Dendritic cell treated with granulocyte-macrophage colony-stimulating factor and Interleukin-4, amounts not matched to agents 40 ng/mL and 50 ng/mL, for 4 days (primary cell): ENCODE measurements around the gene STRADA.
A peak's percentile ranks its signal among the peaks of the same experiment; 100 is the strongest.

Experiments
- H3K27ac Mint-ChIP-seq: one replicate; pipeline ENCODE4 v1.8.0; 2022; ENCODE audit warnings: mild to moderate bottlenecking, mixed read lengths
- H3K27me3 Mint-ChIP-seq: one replicate; pipeline ENCODE4 v1.8.0; 2022; ENCODE audit warnings: mild to moderate bottlenecking, mixed read lengths
- H3K36me3 Mint-ChIP-seq: one replicate; pipeline ENCODE4 v1.8.0; 2022; ENCODE audit warnings: low read depth, mixed read lengths
- H3K4me1 Mint-ChIP-seq: one replicate; pipeline ENCODE4 v1.8.0; 2022; ENCODE audit warnings: low read depth, mixed read lengths
- H3K4me3 Mint-ChIP-seq: one replicate; pipeline ENCODE4 v1.8.0; 2022; ENCODE audit warnings: mild to moderate bottlenecking, moderate library complexity, mixed read lengths
- H3K9me3 Mint-ChIP-seq: one replicate; pipeline ENCODE4 v1.8.0; 2022; ENCODE audit warnings: mixed read lengths
- intact Hi-C: fragments of 100-400 bp; cut with micrococcal nuclease; formaldehyde crosslinking; loops from one replicate; pipeline ENCODE4 v1.15.0; 2022

The STRADA gene

GRCh38 chr17:63694950-63695773 is 46.4 kb downstream of the STRADA start:
- Mint-ChIP-seq H3K36me3 (peaks cover 93% of the 10 kb centered on the region), H3K27me3 (no peaks in the 10 kb centered on the region), H3K9me3 (no peaks in the 10 kb centered on the region), H3K4me3 (no peak overlapping the region), H3K4me1 (peaks cover 60% of the 10 kb centered on the region), H3K27ac (peak overlapping the region; percentile 84)
- intact Hi-C loops, result loop anchor here (5.0 kb wide), 2 partner anchors 132 to 268 kb away; partner anchors contain the start of genes FTSJ3 and PSMC5

- peak overlapping the region; percentile 84 for H3K27ac Mint-ChIP-seq
- intact Hi-C loops, result no loop called here
- H3K36me3 Mint-ChIP-seq, result peaks cover 100% of the 10 kb centered on the region
- no peaks in the 10 kb centered on the region for H3K27me3 Mint-ChIP-seq
- peaks cover 60% of the 10 kb centered on the region for H3K4me1 Mint-ChIP-seq
- H3K4me3 Mint-ChIP-seq, result no peak overlapping the region
- no peaks in the 10 kb centered on the region for H3K9me3 Mint-ChIP-seq
Measured at GRCh38 chr17:63694229-63694949, 47.2 kb downstream of the STRADA start.

GRCh38 chr17:63693411-63694113 is 48.0 kb downstream of the STRADA start:
- Mint-ChIP-seq H3K36me3 (peaks cover 100% of the 10 kb centered on the region), H3K4me3 (no peak overlapping the region), H3K27me3 (no peaks in the 10 kb centered on the region), H3K4me1 (peaks cover 59% of the 10 kb centered on the region), H3K27ac (peak overlapping the region; percentile 84), H3K9me3 (no peaks in the 10 kb centered on the region)
- intact Hi-C loops, result no loop called here

- intact Hi-C loops, result no loop called here
- no peaks in the 10 kb centered on the region for H3K27me3 Mint-ChIP-seq
- H3K9me3 Mint-ChIP-seq, result no peaks in the 10 kb centered on the region
- peaks cover 100% of the 10 kb centered on the region for H3K36me3 Mint-ChIP-seq
- no peak overlapping the region for H3K4me3 Mint-ChIP-seq
- peaks cover 47% of the 10 kb centered on the region for H3K4me1 Mint-ChIP-seq
- H3K27ac Mint-ChIP-seq, result peak overlapping the region; percentile 84
Measured at GRCh38 chr17:63692195-63692816, 49.3 kb downstream of the STRADA start.

GRCh38 chr17:63689479-63689878 is 52.1 kb downstream of the STRADA start:
- peaks cover 18% of the 10 kb centered on the region for H3K4me1 Mint-ChIP-seq

GRCh38 chr17:63688396-63689020 is 53.1 kb downstream of the STRADA start:
- no peak overlapping the region for H3K27ac Mint-ChIP-seq
- no peaks in the 10 kb centered on the region for H3K27me3 Mint-ChIP-seq
- H3K36me3 Mint-ChIP-seq, result peaks cover 100% of the 10 kb centered on the region
- peaks cover 10% of the 10 kb centered on the region for H3K4me1 Mint-ChIP-seq
- no peak overlapping the region for H3K4me3 Mint-ChIP-seq
- no peaks in the 10 kb centered on the region for H3K9me3 Mint-ChIP-seq
- intact Hi-C loops, result no loop called here

More at GRCh38 chr17:63689479-63689878, 52.1 kb downstream of the STRADA start:
- Mint-ChIP-seq H3K27ac (no peak overlapping the region), H3K4me3 (no peak overlapping the region), H3K36me3 (peaks cover 100% of the 10 kb centered on the region), H3K9me3 (no peaks in the 10 kb centered on the region), H3K27me3 (no peaks in the 10 kb centered on the region)
- intact Hi-C loops, result no loop called here

- Mint-ChIP-seq H3K27me3 (no peaks in the 10 kb centered on the region), H3K9me3 (no peaks in the 10 kb centered on the region), H3K4me1 (peaks cover 19% of the 10 kb centered on the region), H3K27ac (no peak overlapping the region), H3K4me3 (no peak overlapping the region), H3K36me3 (peaks cover 100% of the 10 kb centered on the region)
- intact Hi-C loops, result no loop called here
Measured at GRCh38 chr17:63686138-63686685, 55.4 kb downstream of the STRADA start.

GRCh38 chr17:63685578-63685977 is 56.0 kb downstream of the STRADA start:
- Mint-ChIP-seq H3K27me3 (no peaks in the 10 kb centered on the region), H3K9me3 (no peaks in the 10 kb centered on the region), H3K4me1 (peaks cover 25% of the 10 kb centered on the region), H3K36me3 (peaks cover 100% of the 10 kb centered on the region), H3K27ac (no peak overlapping the region), H3K4me3 (no peak overlapping the region)
- intact Hi-C loops, result no loop called here

GRCh38 chr17:63685041-63685440 is 56.6 kb downstream of the STRADA start:
- H3K4me1 Mint-ChIP-seq, result peaks cover 25% of the 10 kb centered on the region
- no peak overlapping the region for H3K4me3 Mint-ChIP-seq
- H3K27me3 Mint-ChIP-seq, result no peaks in the 10 kb centered on the region
- H3K36me3 Mint-ChIP-seq, result peaks cover 100% of the 10 kb centered on the region
- no peaks in the 10 kb centered on the region for H3K9me3 Mint-ChIP-seq
- no peak overlapping the region for H3K27ac Mint-ChIP-seq
- intact Hi-C loops, result no loop called here

- Mint-ChIP-seq H3K9me3 (no peaks in the 10 kb centered on the region), H3K27ac (no peak overlapping the region), H3K36me3 (peaks cover 100% of the 10 kb centered on the region), H3K4me1 (peaks cover 25% of the 10 kb centered on the region), H3K27me3 (no peaks in the 10 kb centered on the region), H3K4me3 (no peak overlapping the region)
- intact Hi-C loops, result no loop called here
Measured at GRCh38 chr17:63682981-63683380, 58.6 kb downstream of the STRADA start.

GRCh38 chr17:63682441-63682840 is 59.2 kb downstream of the STRADA start:
- no peak overlapping the region for H3K27ac Mint-ChIP-seq
- no peaks in the 10 kb centered on the region for H3K9me3 Mint-ChIP-seq
- H3K4me1 Mint-ChIP-seq, result peaks cover 25% of the 10 kb centered on the region
- intact Hi-C loops, result no loop called here
- peaks cover 100% of the 10 kb centered on the region for H3K36me3 Mint-ChIP-seq
- no peak overlapping the region for H3K4me3 Mint-ChIP-seq
- no peaks in the 10 kb centered on the region for H3K27me3 Mint-ChIP-seq

GRCh38 chr17:63681530-63681929 is 60.1 kb downstream of the STRADA start:
- Mint-ChIP-seq H3K4me3 (no peak overlapping the region), H3K27ac (peak overlapping the region; percentile 10), H3K27me3 (no peaks in the 10 kb centered on the region), H3K9me3 (no peaks in the 10 kb centered on the region), H3K4me1 (peaks cover 26% of the 10 kb centered on the region), H3K36me3 (peaks cover 100% of the 10 kb centered on the region)
- intact Hi-C loops, result no loop called here

GRCh38 chr17:63680700-63681099 is 60.9 kb downstream of the STRADA start:
- Mint-ChIP-seq H3K4me1 (peaks cover 35% of the 10 kb centered on the region), H3K4me3 (no peak overlapping the region), H3K27ac (peak overlapping the region; percentile 10), H3K9me3 (no peaks in the 10 kb centered on the region), H3K36me3 (peaks cover 100% of the 10 kb centered on the region), H3K27me3 (no peaks in the 10 kb centered on the region)
- intact Hi-C loops, result no loop called here
